Measurements from ENCODE around the gene PLEKHA5.
"Not testable (repeated sequence)": the region's sequence is repeated elsewhere in the genome, so short reads cannot be mapped to it uniquely, and the experiment has no call there.

The PLEKHA5 gene

GRCh38 chr12:19351346-19351745 is 221.8 kb downstream of the PLEKHA5 start:
- DNase-seq = no peak

- DNase-seq = no peak
Observed at GRCh38 chr12:19369691-19370148, 240.2 kb downstream of the PLEKHA5 start.

GRCh38 chr12:19373586-19373985 is 244.1 kb downstream of the PLEKHA5 start:
- no peak for DNase-seq

- no peak for DNase-seq
Observed at GRCh38 chr12:19375888-19376287, 246.4 kb downstream of the PLEKHA5 start.

- DNase-seq = no peak
Observed at GRCh38 chr12:19376691-19377090, 247.2 kb downstream of the PLEKHA5 start.

- DNase-seq = peak; percentile 67
Observed at GRCh38 chr12:19382111-19382526, 252.6 kb downstream of the PLEKHA5 start.

GRCh38 chr12:19382563-19382962 is 253.0 kb downstream of the PLEKHA5 start:
- no peak for DNase-seq

GRCh38 chr12:19387161-19387560 is 257.6 kb downstream of the PLEKHA5 start:
- no peak for DNase-seq

GRCh38 chr12:19388131-19388549 is 258.6 kb downstream of the PLEKHA5 start:
- DNase-seq = no peak

GRCh38 chr12:19390051-19390598 is 260.6 kb downstream of the PLEKHA5 start:
- DNase-seq = no peak

- DNase-seq = not testable (repeated sequence)
Observed at GRCh38 chr12:19392644-19393043, 263.1 kb downstream of the PLEKHA5 start.

GRCh38 chr12:19394385-19394784 is 264.9 kb downstream of the PLEKHA5 start:
- DNase-seq = no peak

- DNase-seq = no peak
Observed at GRCh38 chr12:19397534-19397933, 268.0 kb downstream of the PLEKHA5 start.

GRCh38 chr12:19398376-19399363 is 269.1 kb downstream of the PLEKHA5 start:
- DNase-seq = no peak

- DNase-seq = not testable (repeated sequence)
Observed at GRCh38 chr12:19400649-19401285, 271.2 kb downstream of the PLEKHA5 start.

- DNase-seq = no peak
Observed at GRCh38 chr12:19402211-19402610, 272.7 kb downstream of the PLEKHA5 start.

GRCh38 chr12:19402743-19403431 is 273.4 kb downstream of the PLEKHA5 start:
- DNase-seq = no peak

GRCh38 chr12:19404242-19404880 is 274.8 kb downstream of the PLEKHA5 start:
- DNase-seq = peak; percentile 66

- DNase-seq = no peak
Observed at GRCh38 chr12:19409376-19409775, 279.8 kb downstream of the PLEKHA5 start.

- DNase-seq = no peak
Observed at GRCh38 chr12:19410211-19410610, 280.7 kb downstream of the PLEKHA5 start.

GRCh38 chr12:19410629-19411185 is 281.2 kb downstream of the PLEKHA5 start:
- no peak for DNase-seq
